MM.1S (cell line): ENCODE measurements around the gene SBF1.

Experiments
- EZH2phosphoT487 ChIP-seq: fragments of 300-600 bp; sonication (generic); IDR thresholded peaks from 2 replicates; pipeline ENCODE4 v1.6.1; 2018; ENCODE audit warnings: antibody characterized with exemption, low read length
- TF ChIP-seq, protein P1 (sequence below): fragments of 300-600 bp; sonication (generic); IDR thresholded peaks from 2 replicates; pipeline ENCODE4 v1.5.1; 2016; ENCODE audit warnings: antibody characterized with exemption, low read length, mixed read lengths

DNA sequence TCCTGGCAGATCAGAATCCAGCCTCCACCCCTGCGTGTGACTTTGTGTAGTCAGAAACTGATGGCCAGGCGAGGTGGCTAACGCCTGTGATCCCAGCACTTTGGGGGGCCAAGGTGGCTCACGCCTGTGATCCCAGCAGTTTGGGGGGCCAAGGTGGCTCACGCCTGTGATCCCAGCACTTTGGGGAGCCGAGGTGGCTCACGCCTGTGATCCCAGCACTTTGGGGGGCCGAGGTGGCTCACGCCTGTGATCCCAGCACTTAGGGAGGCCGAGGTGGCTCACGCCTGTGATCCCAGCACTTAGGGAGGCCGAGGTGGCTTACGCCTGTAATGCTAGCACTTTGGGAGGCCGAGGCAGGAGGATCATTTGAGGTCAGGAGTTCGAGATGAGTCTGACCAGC, 38.3 kb upstream of the SBF1 start:
- no peak for TF ChIP-seq EZH2phosphoT487
- TF ChIP-seq, protein P1, sequence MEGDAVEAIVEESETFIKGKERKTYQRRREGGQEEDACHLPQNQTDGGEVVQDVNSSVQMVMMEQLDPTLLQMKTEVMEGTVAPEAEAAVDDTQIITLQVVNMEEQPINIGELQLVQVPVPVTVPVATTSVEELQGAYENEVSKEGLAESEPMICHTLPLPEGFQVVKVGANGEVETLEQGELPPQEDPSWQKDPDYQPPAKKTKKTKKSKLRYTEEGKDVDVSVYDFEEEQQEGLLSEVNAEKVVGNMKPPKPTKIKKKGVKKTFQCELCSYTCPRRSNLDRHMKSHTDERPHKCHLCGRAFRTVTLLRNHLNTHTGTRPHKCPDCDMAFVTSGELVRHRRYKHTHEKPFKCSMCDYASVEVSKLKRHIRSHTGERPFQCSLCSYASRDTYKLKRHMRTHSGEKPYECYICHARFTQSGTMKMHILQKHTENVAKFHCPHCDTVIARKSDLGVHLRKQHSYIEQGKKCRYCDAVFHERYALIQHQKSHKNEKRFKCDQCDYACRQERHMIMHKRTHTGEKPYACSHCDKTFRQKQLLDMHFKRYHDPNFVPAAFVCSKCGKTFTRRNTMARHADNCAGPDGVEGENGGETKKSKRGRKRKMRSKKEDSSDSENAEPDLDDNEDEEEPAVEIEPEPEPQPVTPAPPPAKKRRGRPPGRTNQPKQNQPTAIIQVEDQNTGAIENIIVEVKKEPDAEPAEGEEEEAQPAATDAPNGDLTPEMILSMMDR: no peak
